Esophagus (tissue), 2 donors: ENCODE results near the gene SHC4. TPM values are rescaled to one million over a fixed set of nuclear protein-coding genes. Genes with fewer than 3 reads are reported as not detected.

ENCODE experiments used
- H3K27ac ChIP-seq, 2 donors: one replicate each; pipeline ENCODE4 v1.5.1; 2013; ENCODE audit warnings: low read depth in 2 of 2, mild to moderate bottlenecking in 2 of 2, inconsistent platforms in 1 of 2, low read length in 1 of 2, moderate library complexity in 1 of 2
- H3K27me3 ChIP-seq, 2 donors: one replicate each; pipeline ENCODE4 v1.6.1; 2013; ENCODE audit warnings: low read length in 2 of 2, control low read depth in 1 of 2, mild to moderate bottlenecking in 1 of 2; ENCODE audit not compliant: insufficient read depth in 2 of 2, control insufficient read depth in 1 of 2
- H3K36me3 ChIP-seq, 2 donors: one replicate each; pipeline ENCODE4 v1.6.1; 2013; ENCODE audit warnings: low read length in 1 of 2; ENCODE audit not compliant: control insufficient read depth in 2 of 2, insufficient read depth in 2 of 2
- H3K4me1 ChIP-seq, 2 donors: one replicate each; pipeline ENCODE4 v1.6.1; 2013; ENCODE audit warnings: low read length in 1 of 2; ENCODE audit not compliant: control insufficient read depth in 2 of 2, insufficient read depth in 2 of 2
- H3K4me3 ChIP-seq, 2 donors: one replicate each; pipeline ENCODE4 v1.5.1; 2013; ENCODE audit warnings: low read length in 2 of 2, mild to moderate bottlenecking in 2 of 2, low read depth in 1 of 2, moderate library complexity in 1 of 2
- H3K9me3 ChIP-seq, 2 donors: one replicate each; pipeline ENCODE4 v1.6.1; 2013; ENCODE audit warnings: mild to moderate bottlenecking in 2 of 2, low read depth in 1 of 2, low read length in 1 of 2, moderate library complexity in 1 of 2; ENCODE audit not compliant: control insufficient read depth in 2 of 2, insufficient read depth in 1 of 2
- WGBS, 2 donors: extraction: QIAGEN DNeasy Blood & Tissue Kit; methylation state at CpG; one replicate each; pipeline ENCODE4 v1.1.7; 2013; 5-methylcytosine and 5-hydroxymethylcytosine counted together
- polyA plus RNA-seq, 2 donors: library from polyadenylated mRNA; stranded (reverse); fragments of 200-250 nt; gene quantifications; one replicate each; pipeline ENCODE4 v1.2.3, GENCODE V29; 2013
- donor health status: healthy with polysubstance abuse.
- donor health status: Bipolar disorder and iron deficiency.

Gene SHC4
- polyA plus RNA-seq, 2 donors = 0.08 to 0.12 TPM

DNA sequence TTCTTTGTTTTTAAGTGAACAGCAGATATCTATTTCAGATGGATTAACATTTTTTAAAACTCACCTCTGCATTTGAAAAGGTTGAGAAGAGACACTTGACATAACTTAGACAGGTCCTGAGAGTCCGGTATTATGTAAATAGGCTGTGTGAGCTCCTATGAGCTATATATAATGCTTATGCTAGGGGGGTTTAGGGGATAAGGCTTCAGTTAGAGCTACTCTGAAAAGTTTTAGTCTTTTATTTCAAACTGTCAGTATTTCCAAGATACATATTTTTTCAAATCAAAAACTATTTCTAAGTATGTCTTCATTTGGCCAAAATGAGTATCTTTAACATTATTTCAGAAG, 16.9 kb downstream of the SHC4 start:
- H3K4me3 ChIP-seq = no peak overlapping the region
- H3K27me3 ChIP-seq = no peaks in the 10 kb centered on the region
- no peaks in the 10 kb centered on the region for H3K4me1 ChIP-seq
- no peaks in the 10 kb centered on the region for H3K9me3 ChIP-seq
- H3K36me3 ChIP-seq = no peaks in the 10 kb centered on the region
- no peak overlapping the region for H3K27ac ChIP-seq
- 77 to 87% methylated on average over 1 of the region's 1 CpG for WGBS, 2 donors

DNA sequence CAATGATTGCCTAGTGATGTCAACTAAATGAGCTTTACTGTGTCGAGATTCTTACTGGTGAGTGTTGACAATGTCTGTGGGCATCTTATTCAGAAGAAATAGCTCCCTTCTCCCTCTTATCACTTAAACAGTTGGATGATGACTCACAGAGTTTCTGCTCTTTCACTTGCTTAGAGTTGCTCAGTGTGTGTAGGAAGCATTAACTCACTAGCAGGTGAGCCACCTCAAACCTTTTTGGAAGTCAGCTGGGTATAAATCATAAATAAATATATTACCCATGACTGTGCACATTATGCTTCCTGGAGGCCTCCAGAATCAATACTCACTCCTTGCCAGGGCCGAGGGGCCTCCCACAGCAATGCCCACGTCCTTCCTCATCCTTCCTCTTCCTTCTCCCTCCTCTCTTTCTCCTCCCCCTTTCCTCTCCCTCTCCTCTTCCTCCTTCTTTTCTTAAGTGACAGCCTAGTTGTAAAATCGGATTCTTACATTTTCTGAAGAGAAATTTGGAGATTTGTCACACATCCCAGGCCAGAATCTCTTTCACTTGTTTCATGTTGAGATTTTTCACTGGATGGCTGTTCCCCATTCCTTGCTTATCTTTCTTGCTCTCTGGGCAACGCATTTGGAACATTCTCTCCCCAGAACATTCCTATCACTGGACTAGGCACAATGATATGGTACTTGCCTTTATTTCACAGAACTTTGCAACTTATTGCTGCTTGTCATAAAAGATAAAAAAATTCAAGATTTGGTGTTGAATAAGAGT, 17.5 kb downstream of the SHC4 start:
- no peaks in the 10 kb centered on the region for H3K9me3 ChIP-seq
- H3K27me3 ChIP-seq = no peaks in the 10 kb centered on the region
- H3K27ac ChIP-seq = no peak overlapping the region
- H3K36me3 ChIP-seq = no peaks in the 10 kb centered on the region
- H3K4me1 ChIP-seq = no peaks in the 10 kb centered on the region
- WGBS, 2 donors = 37 to 44% methylated on average over 5 of the region's 5 CpGs
- H3K4me3 ChIP-seq = no peak overlapping the region

DNA sequence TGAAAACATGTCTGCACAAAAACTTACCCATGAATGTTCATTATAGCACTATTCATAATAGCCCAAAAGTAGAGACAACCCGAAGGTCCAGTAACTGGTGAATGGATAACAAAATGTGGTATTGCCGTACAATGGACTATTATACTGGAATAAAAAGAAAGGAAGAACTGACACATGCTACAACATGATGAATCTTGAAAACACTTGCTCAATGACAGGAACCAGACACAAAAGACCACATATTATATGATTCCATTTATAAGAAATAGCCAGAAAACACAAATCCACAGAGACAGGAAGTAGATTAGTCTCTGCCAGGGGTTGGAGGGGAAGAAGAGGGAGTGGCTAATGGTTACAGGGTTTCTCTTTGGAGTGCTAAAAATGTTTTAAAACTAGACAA, 18.3 kb downstream of the SHC4 start:
- WGBS, 2 donors = 68 to 78% methylated on average over 2 of the region's 2 CpGs
- H3K27me3 ChIP-seq = no peaks in the 10 kb centered on the region
- H3K4me1 ChIP-seq = no peaks in the 10 kb centered on the region

DNA sequence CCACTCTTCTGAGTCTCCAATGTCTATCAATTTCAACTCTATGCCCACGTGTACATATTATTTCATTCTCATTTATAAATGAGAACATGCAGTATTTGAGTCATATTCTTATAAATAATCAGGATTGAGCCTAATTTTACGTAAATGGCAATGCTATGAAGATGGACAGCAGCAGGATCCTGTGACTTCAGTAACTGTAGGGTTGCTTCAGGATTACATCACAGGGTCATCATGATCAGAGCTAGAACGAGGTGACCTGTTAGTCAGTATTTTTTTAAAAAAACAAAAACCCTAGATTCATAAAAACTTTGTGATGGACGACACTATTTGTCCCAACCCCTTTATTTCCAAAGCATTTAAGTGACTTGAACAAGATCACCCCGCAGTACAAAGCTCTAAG, 21.8 kb downstream of the SHC4 start:
- Histone ChIP-seq H3K36me3 (no peaks in the 10 kb centered on the region), H3K4me3 (no peak overlapping the region), H3K27ac (no peak overlapping the region), H3K9me3 (no peaks in the 10 kb centered on the region), H3K27me3 (no peaks in the 10 kb centered on the region), H3K4me1 (no peaks in the 10 kb centered on the region)
- WGBS, 2 donors = 68 to 76% methylated on average over 5 of the region's 5 CpGs

More for the DNA sequence above, 18.3 kb downstream of the SHC4 start:
- Histone ChIP-seq H3K27ac (no peak overlapping the region), H3K36me3 (no peaks in the 10 kb centered on the region), H3K9me3 (no peaks in the 10 kb centered on the region), H3K4me3 (no peak overlapping the region)

DNA sequence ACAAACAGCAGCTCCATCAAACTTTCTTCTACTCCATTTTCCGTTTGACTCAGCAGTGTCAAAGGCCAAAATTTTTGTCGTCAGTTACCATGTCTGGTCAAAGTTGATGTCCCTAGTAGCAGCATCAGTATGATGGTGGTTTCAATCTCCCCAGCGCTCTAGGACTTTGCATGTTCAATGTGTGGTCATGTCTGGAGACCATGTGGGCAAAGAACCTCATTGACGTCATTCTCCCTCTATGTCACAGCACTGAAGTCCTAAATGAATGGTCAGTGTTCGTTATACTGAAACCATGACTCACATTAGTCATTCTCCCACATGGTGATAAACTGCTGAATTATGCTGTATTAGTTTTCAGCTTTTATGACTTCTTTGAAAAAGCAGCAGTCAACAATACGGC, 23.2 kb downstream of the SHC4 start:
- no peak overlapping the region for H3K4me3 ChIP-seq
- no peaks in the 10 kb centered on the region for H3K4me1 ChIP-seq
- H3K27ac ChIP-seq = no peak overlapping the region
- WGBS, 2 donors = 67 to 70% methylated on average over 6 of the region's 6 CpGs
- no peaks in the 10 kb centered on the region for H3K9me3 ChIP-seq
- no peaks in the 10 kb centered on the region for H3K27me3 ChIP-seq
- H3K36me3 ChIP-seq = no peaks in the 10 kb centered on the region

DNA sequence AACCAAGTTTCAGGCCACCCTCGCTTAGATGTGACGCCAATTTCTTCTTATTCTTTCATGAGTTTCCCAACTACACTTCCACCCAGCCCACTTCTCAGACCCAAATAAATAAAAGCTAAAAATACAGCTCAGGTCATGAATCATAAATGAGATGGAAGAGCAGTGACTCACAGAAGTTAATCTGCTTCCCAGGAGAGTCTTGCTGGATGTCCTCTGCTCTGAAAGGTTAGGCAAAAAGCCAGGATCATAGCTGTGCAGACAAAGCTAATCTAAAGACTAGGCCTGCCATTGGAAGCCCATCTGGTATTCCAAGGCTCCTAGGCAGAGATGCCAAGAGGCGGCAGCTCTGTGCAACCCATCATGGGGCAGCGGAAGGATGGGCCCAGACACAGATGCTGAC, 24.1 kb downstream of the SHC4 start:
- WGBS, 2 donors = 82 to 92% methylated on average over 4 of the region's 4 CpGs
- no peaks in the 10 kb centered on the region for H3K27me3 ChIP-seq
- no peak overlapping the region for H3K27ac ChIP-seq
- no peaks in the 10 kb centered on the region for H3K4me1 ChIP-seq
- no peak overlapping the region for H3K4me3 ChIP-seq
- H3K36me3 ChIP-seq = no peaks in the 10 kb centered on the region
- no peaks in the 10 kb centered on the region for H3K9me3 ChIP-seq

DNA sequence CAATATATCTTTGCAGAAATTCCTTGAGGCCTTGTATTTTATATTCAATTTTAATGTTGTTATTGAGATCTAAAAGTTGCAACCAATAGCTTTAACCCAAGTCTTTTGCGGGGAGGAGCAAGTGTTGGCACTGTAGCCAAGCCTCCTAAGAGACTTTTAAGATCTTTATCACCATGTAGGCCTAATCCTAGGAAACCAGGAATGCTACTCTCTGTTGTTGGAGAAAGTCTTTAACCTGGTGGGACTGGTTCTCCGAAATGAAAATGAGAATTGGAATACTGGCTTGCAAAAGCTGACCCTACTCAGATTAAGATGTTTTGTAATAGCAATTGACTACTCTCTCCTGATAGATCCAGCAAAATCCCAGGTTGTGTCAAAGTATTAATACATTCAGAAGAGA, 25.8 kb downstream of the SHC4 start:
- 82 to 89% methylated on average over 2 of the region's 2 CpGs for WGBS, 2 donors
- Histone ChIP-seq H3K27me3 (no peaks in the 10 kb centered on the region), H3K27ac (no peak overlapping the region), H3K4me1 (no peaks in the 10 kb centered on the region), H3K4me3 (no peak overlapping the region), H3K9me3 (no peaks in the 10 kb centered on the region), H3K36me3 (no peaks in the 10 kb centered on the region)

DNA sequence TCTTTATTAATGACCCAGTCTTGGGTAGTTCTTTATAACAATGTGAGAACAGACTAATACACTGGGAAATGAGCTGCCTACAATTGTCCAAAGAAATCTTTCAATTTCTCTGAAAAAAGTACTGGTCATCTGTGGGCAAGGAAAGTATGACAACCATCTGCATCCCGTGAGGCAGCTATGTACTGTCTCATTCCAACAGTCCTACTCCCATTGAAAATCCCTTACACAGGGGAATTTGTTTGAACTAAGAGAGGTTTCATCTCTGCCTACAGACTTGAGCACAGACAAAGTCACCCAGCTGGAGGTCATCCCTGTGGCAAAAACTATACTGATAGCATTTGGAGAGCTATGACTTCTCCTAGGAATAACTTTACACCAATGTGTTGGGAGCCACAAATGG, 27.1 kb downstream of the SHC4 start:
- 78 to 82% methylated on average over 1 of the region's 1 CpG for WGBS, 2 donors
- Histone ChIP-seq H3K36me3 (no peaks in the 10 kb centered on the region), H3K9me3 (no peaks in the 10 kb centered on the region), H3K4me3 (no peak overlapping the region), H3K27ac (no peak overlapping the region), H3K4me1 (no peaks in the 10 kb centered on the region), H3K27me3 (no peaks in the 10 kb centered on the region)

DNA sequence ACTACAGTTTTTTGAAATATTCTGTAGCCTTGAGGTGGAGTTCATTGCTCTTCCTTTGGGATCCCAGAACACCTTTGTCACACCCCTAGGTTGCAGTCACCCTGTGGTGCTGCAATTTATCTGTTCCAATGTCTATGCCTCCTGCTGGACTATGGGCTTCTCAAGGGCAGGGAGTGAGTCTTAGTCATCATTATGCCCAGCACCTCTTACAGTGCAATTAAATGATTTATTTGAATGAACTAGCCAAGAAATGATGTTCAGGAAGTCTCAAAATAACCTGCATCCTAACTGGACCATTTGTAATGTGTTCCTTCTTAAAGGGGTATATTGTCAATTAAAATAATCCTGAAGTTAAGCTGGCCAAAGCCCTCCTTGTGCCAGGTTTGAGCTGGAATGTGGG, 28.5 kb downstream of the SHC4 start:
- no peak overlapping the region for H3K27ac ChIP-seq
- no peak overlapping the region for H3K4me3 ChIP-seq
- H3K4me1 ChIP-seq = no peaks in the 10 kb centered on the region
- H3K9me3 ChIP-seq = no peaks in the 10 kb centered on the region
- H3K27me3 ChIP-seq = no peaks in the 10 kb centered on the region
- H3K36me3 ChIP-seq = no peaks in the 10 kb centered on the region

DNA sequence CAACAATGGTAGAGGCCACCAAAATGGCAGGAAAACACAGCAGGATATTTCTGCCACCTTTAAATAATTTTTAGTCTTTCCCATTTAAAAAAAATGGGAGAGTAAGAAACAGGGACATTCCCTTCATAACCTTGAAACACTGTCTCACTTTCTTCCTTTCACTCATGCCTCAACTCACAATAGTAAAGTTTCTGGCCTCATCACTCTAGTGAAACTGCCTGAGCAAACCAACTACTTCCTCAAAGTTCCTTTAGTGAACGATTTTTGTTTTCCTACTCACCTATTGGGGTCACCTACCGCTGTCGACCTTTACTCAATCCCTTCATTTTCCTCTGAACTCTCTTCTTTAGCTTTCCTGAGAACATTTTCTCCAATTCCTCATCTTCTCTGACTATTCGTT, 33.0 kb downstream of the SHC4 start:
- no peaks in the 10 kb centered on the region for H3K9me3 ChIP-seq
- H3K4me1 ChIP-seq = no peaks in the 10 kb centered on the region
- no peaks in the 10 kb centered on the region for H3K27me3 ChIP-seq
- H3K4me3 ChIP-seq = no peak overlapping the region
- 69 to 74% methylated on average over 4 of the region's 4 CpGs for WGBS, 2 donors
- no peaks in the 10 kb centered on the region for H3K36me3 ChIP-seq
- no peak overlapping the region for H3K27ac ChIP-seq
